Heart right ventricle (tissue), 16 donors: ENCODE results near the gene GLRA2. TPM values are rescaled to one million over a fixed set of nuclear protein-coding genes. Genes with fewer than 3 reads are reported as not detected.

Experiments
- ATAC-seq, 8 donors: fragments of 200-7000 bp; cut with Tn5 transposase; one replicate each; pipeline ENCODE4 v1.9.1; 2020; ENCODE audit warnings: mild to moderate bottlenecking in 8 of 8, moderate library complexity in 8 of 8, moderate number of reproducible peaks in 1 of 8
- DNase-seq, 2 donors: peaks; one replicate each; pipeline ENCODE4 v3.0.0-alpha.2; 2020
- H3K27ac ChIP-seq, 10 donors: fragments of 200-600 bp; sonication (generic) in 2 of 10; one replicate each; pipeline versions ENCODE4 v1.5.0 to v1.8.0; 2020 to 2022; ENCODE audit warnings: mild to moderate bottlenecking in 3 of 10
- H3K27me3 ChIP-seq, 7 donors: fragments of 200-600 bp; one replicate each; pipeline ENCODE4 v1.8.0; 2021 to 2022; ENCODE audit warnings: mild to moderate bottlenecking in 2 of 7
- H3K36me3 ChIP-seq, 9 donors: fragments of 200-600 bp; sonication (generic) in 1 of 9; one replicate each; pipeline versions ENCODE4 v1.5.0 to v1.8.0; 2020 to 2022; ENCODE audit warnings: mild to moderate bottlenecking in 2 of 9
- H3K4me1 ChIP-seq, 9 donors: fragments of 200-600 bp; sonication (generic) in 1 of 9; one replicate each; pipeline versions ENCODE4 v1.5.0 to v1.8.0; 2020 to 2022; ENCODE audit warnings: mild to moderate bottlenecking in 4 of 9
- H3K4me3 ChIP-seq, 10 donors: fragments of 200-600 bp; sonication (generic) in 2 of 10; one replicate each; pipeline versions ENCODE4 v1.5.0 to v1.8.0; 2020 to 2022; ENCODE audit warnings: mild to moderate bottlenecking in 7 of 10, moderate library complexity in 2 of 10
- H3K9me3 ChIP-seq, 11 donors: fragments of 200-600 bp in 10 of 11; sonication (generic) in 2 of 11; one replicate each; pipeline versions ENCODE4 v1.5.0 to v1.8.0; 2013 to 2022; ENCODE audit warnings: mild to moderate bottlenecking in 2 of 11, control low read depth in 1 of 11, moderate library complexity in 1 of 11
- CTCF ChIP-seq, 9 donors: fragments of 200-600 bp; sonication (generic) in 2 of 9; IDR thresholded peaks; one replicate each; pipeline versions ENCODE4 v1.5.0 to v1.8.0; 2021 to 2022; ENCODE audit warnings: antibody characterized with exemption in 9 of 9, mild to moderate bottlenecking in 5 of 9, moderate library complexity in 1 of 9
- WGBS, 2 donors: extraction: QIAGEN DNeasy Blood & Tissue Kit; methylation state at CpG; one replicate each; pipeline ENCODE4 v1.1.7; 2013; ENCODE audit warnings: inconsistent platforms in 1 of 2; 5-methylcytosine and 5-hydroxymethylcytosine counted together
- intact Hi-C, 10 donors: fragments of 100-400 bp; cut with DNase I; formaldehyde crosslinking; loops; one replicate each; pipeline versions ENCODE4 v1.11.1 to v1.14.2; 2022
- polyA plus RNA-seq, 2 donors: library from polyadenylated mRNA; stranded (reverse); fragments of 200-250 nt; gene quantifications; one replicate each; pipeline ENCODE4 v1.2.3, GENCODE V29; 2013
- total RNA-seq, 10 donors: library from RNA; stranded (reverse); fragmentation: NEBNext Ultra II Directional in 3 of 10; extraction: Animal tissue kit (Norgen Biotek cat#: 25700) in 3 of 10; gene quantifications; one replicate each; pipeline versions ENCODE4 v1.2.1 to v1.2.4, GENCODE V29; 2021 to 2023
- donor health status: Arrhythmogenic right ventricular cardiomyopathy.
- donor health status: ischemic (EF 13 %, LVEDD 7.1; RV severe dilation, severe dysfunction).
- donor health status: healthy with polysubstance abuse.
- donor health status: DM: no; HTN: yes; CAD: no.
- donor health status: DM: no; HTN: no; CAD: no.
- donor health status: ischemic (EF 25% LVEDD 6.9; RV normal size, moderate dysfunction).
- donor health status: ischemic (EF 25% LVEDD 5.7; RV mildly dilated, moderate dysfunction).
- donor health status: healthy.
- donor health status: DM: yes; HTN: yes; CAD: no.
- donor health status: Ischemic cardiomyopathy.
- donor health status: ischemic (EF 35%, LVEDD 5.7; RV mildly dilated, moderate dysfunction).
- donor health status: nonischemic (EF 11% LVEDD 7.7; RV severe dilation, severe dysfunction).
- donor health status: DM: yes; HTN: yes; CAD: no.
- donor health status: PGD.
- donor health status: ischemic (EF 29% LVEDD 5.4; RV normal size, mild dysfunction).
- donor health status: nonischemic (EF 23%, LVEDD 6.1; RV moderate dilation, normal function).

Gene GLRA2
- total and polyA plus RNA-seq, 12 donors, result not detected

GRCh38 chrX:14506866-14507265, 22.5 kb upstream of the GLRA2 start:
- H3K4me3 ChIP-seq, result no peak overlapping the region
- no peaks in the 10 kb centered on the region for H3K36me3 ChIP-seq
- no peaks in the 10 kb centered on the region for H3K4me1 ChIP-seq
- ATAC-seq (no peak), DNase-seq (no peak)
- H3K27ac ChIP-seq, result no peak overlapping the region
- H3K27me3 ChIP-seq, result no peaks in the 10 kb centered on the region
- TF ChIP-seq CTCF (IDR thresholded peaks at IDR 0.05), result no peak
- H3K9me3 ChIP-seq, result no peaks in the 10 kb centered on the region
- intact Hi-C loops, result no loop called here

- ATAC-seq (no peak), DNase-seq (no peak)
- H3K9me3 ChIP-seq, result peaks cover 0 to 4% (median 0%) of the 10 kb centered on the region in 11 donors
- TF ChIP-seq CTCF (IDR thresholded peaks at IDR 0.05), result no peak
- H3K4me3 ChIP-seq, result no peak overlapping the region
- no peaks in the 10 kb centered on the region for H3K36me3 ChIP-seq
- intact Hi-C loops, result no loop called here
- no peak overlapping the region for H3K27ac ChIP-seq
- H3K27me3 ChIP-seq, result no peaks in the 10 kb centered on the region
- H3K4me1 ChIP-seq, result no peaks in the 10 kb centered on the region
- 43 to 77% methylated on average over 3 of the region's 3 CpGs for WGBS, 2 donors
Observed at GRCh38 chrX:14508025-14508690, 21.2 kb upstream of the GLRA2 start.

- Histone ChIP-seq H3K4me3 (no peak overlapping the region), H3K4me1 (no peaks in the 10 kb centered on the region), H3K27ac (no peak overlapping the region), H3K9me3 (peaks cover 0 to 4% (median 0%) of the 10 kb centered on the region in 11 donors), H3K27me3 (no peaks in the 10 kb centered on the region), H3K36me3 (no peaks in the 10 kb centered on the region)
- TF ChIP-seq CTCF (IDR thresholded peaks at IDR 0.05), result no peak
- intact Hi-C loops, result no loop called here
- 73 to 80% methylated on average over 4 of the region's 4 CpGs for WGBS, 2 donors
- ATAC-seq (no peak), DNase-seq (no peak)
Observed at GRCh38 chrX:14509325-14510057, 19.8 kb upstream of the GLRA2 start.

GRCh38 chrX:14528629-14529289, 577 bp upstream of the GLRA2 start:
- ATAC-seq (no peak), DNase-seq (peak; percentile 20 to 31)
- Histone ChIP-seq H3K4me1 (no peaks in the 10 kb centered on the region), H3K36me3 (no peaks in the 10 kb centered on the region), H3K27ac (no peak overlapping the region), H3K27me3 (peaks cover 0 to 36% (median 0%) of the 10 kb centered on the region in 7 donors), H3K4me3 (no peak overlapping the region), H3K9me3 (no peaks in the 10 kb centered on the region)
- TF ChIP-seq CTCF (IDR thresholded peaks at IDR 0.05), result peak in 7 of 9 donors; percentile 20 to 53 (median 40)
- 13 to 15% methylated on average over 14 of the region's 14 CpGs for WGBS, 2 donors
- intact Hi-C loops, result loop anchor here in 4 of 10 donors (5.0 to 10.0 kb wide), 2 partner anchors 66 to 434 kb away; no protein-coding TSS in a partner anchor
